ENCODE data around the gene KMT2D.

Gene KMT2D

GRCh38 chr12:49036029-49036428 is 24.6 kb downstream of the KMT2D start:
- no peak for DNase-seq

GRCh38 chr12:49034286-49034622 is 26.3 kb downstream of the KMT2D start:
- DNase-seq: peak in 1 of 56 donors; percentile 23

GRCh38 chr12:49033611-49034285 is 26.8 kb downstream of the KMT2D start:
- peak in 8 of 56 donors; percentile 2 to 32 (median 18) for DNase-seq

GRCh38 chr12:49032679-49033447 is 27.7 kb downstream of the KMT2D start:
- peak in 1 of 56 donors; percentile 24 for DNase-seq

GRCh38 chr12:49032276-49032675 is 28.3 kb downstream of the KMT2D start:
- DNase-seq: no peak

GRCh38 chr12:49031573-49032161 is 28.9 kb downstream of the KMT2D start:
- no peak for DNase-seq

GRCh38 chr12:49030714-49031572 is 29.7 kb downstream of the KMT2D start:
- DNase-seq: no peak

- DNase-seq: no peak
Measured at GRCh38 chr12:49030119-49030518, 30.5 kb downstream of the KMT2D start.

GRCh38 chr12:49028666-49029275 is 31.8 kb downstream of the KMT2D start:
- no peak for DNase-seq

GRCh38 chr12:49027846-49028555 is 32.6 kb downstream of the KMT2D start:
- DNase-seq: no peak

GRCh38 chr12:49026678-49027480 is 33.7 kb downstream of the KMT2D start:
- peak in 13 of 56 donors; percentile 5 to 49 (median 33) for DNase-seq

GRCh38 chr12:49026101-49026500 is 34.5 kb downstream of the KMT2D start:
- no peak for DNase-seq

GRCh38 chr12:49025463-49025862 is 35.1 kb downstream of the KMT2D start:
- DNase-seq: no peak

GRCh38 chr12:49024543-49024942 is 36.1 kb downstream of the KMT2D start:
- no peak for DNase-seq

- DNase-seq: no peak
Measured at GRCh38 chr12:49023812-49024211, 36.8 kb downstream of the KMT2D start.

GRCh38 chr12:49022558-49023178 is 37.9 kb downstream of the KMT2D start:
- no peak for DNase-seq

GRCh38 chr12:49021292-49021915 is 39.2 kb downstream of the KMT2D start:
- DNase-seq: no peak

- no peak for DNase-seq
Measured at GRCh38 chr12:49020441-49020840, 40.2 kb downstream of the KMT2D start.

Measured in nucleus accumbens (tissue), 56 donors.